SKM-1 treated with dmso at 0.1 percent for 144 hours (cell line): ENCODE measurements around the gene KAT8.
"Not testable (repeated sequence)": the region's sequence is repeated elsewhere in the genome, so short reads cannot be mapped to it uniquely, and the experiment has no call there.

Experiments used
- DNase-seq: peaks from one replicate; lab custom pipeline; 2025; ENCODE audit not compliant: unreplicated experiment; lab: John Stamatoyannopoulos, UW

Gene KAT8

DNA sequence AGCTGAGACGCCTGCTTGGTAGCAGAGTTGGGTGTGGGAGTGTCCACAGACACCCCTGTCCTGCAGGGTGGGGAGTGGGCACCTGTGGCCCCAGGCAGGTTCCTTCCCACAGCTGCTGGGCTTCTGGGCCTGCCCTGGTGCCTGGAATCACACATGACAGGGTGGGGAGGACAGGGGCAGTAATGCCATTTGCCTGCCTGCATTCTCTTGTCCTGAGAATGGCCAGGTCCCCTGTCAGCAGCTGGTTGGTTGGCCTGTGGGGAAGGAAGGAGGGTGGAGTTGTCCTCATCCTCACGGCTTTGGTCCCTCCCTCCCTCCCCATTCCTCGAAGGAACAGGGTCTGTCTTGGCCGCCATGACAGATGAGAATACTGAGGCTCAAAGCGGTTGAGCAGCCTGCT is 33.9 kb upstream of the KAT8 start:
- no peak for DNase-seq

DNA sequence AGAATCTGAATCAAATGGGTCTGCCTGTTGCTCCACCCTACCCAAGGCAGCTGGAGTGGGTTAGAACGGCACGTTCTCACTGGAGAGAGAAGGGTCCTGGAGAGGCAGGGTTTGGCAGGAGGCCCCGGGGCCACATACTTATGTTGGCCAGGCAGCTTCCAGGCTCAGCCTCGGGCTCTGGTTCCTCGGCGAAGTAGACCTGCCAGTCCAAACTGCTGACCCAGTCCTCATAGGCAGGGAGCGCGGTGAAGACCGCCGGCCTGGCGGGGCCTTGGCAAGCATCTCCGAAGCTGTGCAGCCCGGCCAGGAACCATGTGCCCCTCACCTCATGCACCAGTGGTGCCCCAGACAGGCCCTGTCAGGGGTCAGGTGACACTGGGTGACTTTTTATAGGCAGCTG is 33.5 kb upstream of the KAT8 start:
- no peak for DNase-seq

DNA sequence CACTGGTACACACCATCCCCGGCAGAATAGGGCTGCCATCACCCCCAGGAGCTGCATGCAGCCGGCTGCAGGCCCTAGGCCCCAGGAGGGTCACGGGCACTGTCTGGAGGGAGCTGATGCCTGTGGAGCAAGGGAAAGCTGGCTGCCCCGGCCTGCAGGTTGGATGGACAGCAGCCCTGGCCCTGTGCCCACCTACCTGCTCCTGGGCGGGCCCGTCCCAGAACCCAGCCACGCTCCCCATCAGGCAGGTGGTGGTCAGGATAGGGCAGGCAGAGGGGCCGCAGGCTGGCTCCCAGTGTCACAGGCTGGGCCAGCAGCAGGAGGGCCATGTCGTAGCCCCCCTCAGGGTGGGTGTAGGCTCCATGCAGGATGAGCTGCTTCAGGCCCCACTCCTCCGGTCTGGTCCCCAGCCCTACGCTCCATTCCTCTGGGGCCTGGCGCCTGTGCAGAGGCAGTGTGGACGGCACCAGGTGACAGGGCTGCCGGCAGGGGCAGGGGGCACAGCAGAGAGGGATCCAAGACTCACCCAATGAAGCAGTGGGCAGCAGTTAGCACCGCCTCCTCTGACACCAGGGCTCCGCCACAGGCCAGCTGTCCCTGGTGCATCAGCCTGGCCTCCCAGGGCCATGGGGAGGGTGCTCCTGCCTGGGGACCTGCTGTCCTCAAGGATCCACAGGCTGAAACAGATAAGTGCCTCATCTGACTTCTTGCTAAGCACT is 32.7 kb upstream of the KAT8 start:
- peak; percentile 64 for DNase-seq

DNA sequence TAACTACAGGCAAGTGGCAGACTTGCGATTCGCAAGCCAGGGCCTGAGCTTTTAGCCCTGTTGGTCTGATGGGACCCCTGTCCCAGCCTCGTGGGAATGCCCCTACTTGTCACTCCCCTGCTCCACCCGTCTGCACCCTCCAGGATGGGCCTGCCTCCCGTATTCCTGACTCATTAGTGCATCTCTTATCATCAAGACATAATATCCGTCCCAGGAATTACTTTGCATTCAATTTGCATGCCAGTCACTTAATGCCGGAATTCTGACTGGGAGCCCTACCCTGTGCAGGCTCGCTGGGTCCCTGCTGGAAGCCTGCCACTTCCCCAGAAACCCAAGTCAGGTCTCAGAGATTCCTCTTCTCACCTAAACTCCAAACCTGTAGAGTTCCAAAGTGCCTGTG is 32.1 kb upstream of the KAT8 start:
- no peak for DNase-seq

DNA sequence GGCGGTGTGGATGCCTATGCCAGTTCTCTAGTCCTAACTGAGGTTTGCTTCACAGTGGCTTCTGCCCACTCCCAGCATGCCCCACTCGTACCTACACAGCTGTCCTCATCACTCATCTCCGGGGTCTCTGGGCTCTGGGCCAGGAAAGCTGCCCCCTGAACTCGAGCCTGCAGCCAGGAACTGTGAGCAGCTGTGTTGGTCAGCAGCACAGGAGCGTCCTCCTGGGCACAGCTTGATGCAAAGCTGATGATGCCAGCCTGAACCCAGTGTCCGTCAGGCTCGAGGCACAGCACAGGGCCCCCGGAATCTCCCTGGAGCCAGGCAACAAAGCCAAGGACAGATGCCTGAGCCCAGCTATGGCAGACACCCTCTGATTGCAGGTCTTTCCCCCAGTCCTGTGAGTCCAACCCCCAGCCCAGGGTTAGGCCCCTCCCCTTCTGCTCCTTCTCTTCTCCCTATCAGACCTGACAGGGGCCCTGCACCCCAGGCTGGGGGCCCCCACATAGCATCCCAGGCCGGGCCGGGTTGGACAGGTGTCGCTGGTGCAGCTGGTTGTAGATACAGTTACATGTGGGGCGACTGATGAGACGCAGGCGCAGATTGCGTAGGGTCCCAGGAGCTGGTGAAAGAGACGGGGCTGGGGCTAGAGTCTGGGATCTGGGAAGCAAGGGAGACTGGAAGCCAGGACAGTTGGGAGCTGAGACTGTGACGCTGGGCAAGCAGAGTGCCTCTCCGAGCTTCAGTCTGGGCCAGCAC is 31.4 kb upstream of the KAT8 start:
- DNase-seq: no peak

DNA sequence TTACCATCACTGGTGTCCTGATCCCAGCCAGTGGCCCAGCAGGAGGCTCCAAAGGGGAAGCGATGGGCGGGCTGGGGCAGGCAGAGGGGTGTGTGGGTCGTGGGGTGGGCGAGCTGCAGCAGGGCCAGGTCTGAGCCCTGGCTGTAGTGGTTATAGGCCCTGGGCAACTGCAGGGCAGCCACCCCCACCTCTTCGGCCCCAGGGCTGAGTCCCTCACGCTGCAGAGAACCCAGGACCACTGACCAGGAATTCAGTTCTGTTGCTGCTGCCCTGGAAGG is 30.9 kb upstream of the KAT8 start:
- DNase-seq: no peak

DNA sequence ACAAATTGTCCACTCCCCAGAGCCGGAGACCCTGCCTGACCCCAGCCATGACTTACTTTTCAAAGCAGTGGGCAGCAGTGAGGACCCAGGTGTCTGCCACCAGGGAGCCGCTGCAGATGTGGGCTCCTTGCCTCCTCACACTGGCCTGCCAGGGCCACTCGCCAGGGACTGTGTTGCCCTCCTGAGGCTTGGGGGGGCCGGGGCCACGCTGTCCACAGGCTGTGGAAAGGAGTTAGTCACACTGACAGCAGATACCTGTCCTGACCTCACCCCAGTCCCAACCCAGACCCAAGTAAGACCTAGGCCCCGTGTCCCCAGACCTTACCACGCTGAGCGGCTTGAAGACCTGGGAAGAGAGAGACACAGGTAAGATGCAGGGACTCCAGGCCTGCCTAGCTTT is 30.0 kb upstream of the KAT8 start:
- no peak for DNase-seq

DNA sequence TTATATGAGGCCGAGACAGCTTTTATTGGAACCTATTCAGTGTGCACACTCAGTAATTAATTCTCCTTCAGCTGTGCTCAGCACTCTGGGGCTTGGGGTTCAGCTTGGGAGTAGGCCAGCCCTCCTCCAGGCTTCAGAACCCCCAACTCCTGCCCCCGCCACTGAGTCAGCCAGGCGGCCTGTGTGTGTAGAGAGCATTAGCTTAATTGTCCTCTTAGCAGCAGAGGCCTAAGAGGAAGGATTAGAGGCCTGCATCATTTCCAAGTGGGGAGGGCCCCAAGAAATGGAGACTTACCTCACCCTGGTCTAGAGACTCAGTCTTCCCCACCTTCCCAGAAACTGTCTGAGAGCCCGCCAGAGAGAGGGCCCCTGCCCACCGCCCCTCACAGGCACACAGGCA is 29.5 kb upstream of the KAT8 start:
- no peak for DNase-seq

DNA sequence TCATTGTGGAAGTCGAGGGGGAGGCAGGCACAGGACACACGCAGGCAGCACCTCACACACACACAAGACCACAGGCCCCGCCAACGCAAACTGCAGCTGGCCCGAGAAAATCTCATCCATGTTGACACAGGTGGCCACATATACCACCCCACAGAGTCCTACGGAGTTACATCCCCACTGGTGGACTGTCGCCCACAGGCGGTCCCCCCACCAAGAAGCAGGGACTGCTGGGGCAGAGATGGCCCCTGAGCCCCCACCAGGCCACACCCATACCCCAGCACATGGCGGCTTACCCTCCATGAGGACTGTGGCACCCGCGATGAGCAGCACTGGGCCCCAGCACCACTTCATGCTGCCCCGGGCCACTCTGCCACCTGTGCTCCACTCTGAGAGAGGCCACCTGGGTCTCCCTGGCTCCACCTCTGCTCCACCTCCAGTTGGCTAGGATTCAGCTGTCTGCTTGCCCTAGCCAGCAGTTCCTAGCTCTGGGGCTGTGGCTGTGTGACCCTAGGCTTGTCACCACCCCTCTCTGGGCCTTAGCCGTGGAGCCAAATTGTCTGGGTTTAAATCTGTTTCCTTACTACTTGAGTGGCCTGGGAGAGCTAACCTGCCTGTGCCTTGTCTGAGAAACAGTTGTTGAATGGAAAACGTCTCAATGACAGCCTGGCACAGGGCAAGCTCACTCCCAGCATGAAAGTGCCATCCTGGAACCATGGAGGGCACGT is 28.8 kb upstream of the KAT8 start, which contains the start of gene PRSS53:
Gene PRSS53, minus strand, starts transcription at position 485 of the 725 bp plus-strand sequence. Its CDS starts 134 bp downstream, at position 351.
- DNase-seq: no peak

DNA sequence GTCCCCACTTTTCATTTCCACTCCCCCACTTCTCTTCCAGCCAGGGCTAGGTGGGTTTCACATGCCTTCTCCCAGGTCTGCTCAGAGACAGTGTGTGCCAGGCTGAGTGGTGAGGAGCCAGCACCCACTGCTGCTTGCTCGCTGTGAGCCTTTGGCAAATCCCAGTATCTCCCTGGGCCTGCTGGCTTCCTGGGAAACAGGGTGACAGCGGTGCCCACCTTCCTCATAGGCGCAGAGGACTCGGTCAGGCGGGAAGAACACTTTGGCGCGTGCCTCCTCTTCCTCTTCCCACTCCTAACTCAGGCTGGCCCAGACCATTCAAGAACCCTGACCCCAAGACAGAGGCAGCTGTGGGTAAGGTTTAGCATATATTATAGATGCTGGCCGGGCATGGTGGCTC is 28.3 kb upstream of the KAT8 start:
- no peak for DNase-seq

DNA sequence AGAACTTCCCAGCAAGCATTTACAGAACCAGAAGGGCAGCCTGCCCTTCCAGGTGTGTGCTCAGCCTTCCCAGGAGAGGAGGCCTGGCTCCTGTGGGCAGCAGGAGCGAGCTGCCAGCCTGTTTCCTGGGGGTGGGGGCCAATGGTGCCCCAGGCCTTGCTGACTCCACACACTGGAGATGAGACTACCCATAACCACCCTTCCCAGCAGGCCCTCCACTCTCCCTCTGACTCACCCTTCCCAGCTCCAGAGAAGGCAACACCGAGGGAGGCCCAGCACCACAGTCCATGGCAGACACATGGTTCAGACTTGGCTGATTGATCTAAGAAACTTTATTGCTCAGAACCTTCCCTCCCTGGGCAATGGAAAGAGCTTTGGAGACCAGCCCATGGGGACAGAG is 26.9 kb upstream of the KAT8 start:
- DNase-seq: no peak

DNA sequence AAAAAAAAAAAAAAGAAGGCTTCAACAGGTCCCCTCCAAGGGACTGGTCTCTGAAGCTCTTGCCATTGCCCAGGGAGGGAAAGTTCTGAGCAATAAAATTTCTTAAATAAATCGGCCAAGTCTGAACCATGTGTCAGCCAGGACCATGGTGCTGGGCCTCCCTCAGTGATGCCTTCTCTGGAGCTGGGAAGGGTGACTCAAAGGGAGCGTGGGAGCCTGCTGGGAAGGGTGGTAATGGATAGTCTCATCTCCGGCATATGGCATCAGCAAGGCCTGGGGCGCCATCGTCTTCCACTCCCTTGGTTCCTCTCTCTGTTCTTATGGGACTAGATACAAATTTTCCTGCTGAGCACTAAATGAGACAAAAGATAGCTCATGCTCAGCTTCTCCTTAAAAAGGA is 25.1 kb upstream of the KAT8 start:
- DNase-seq: no peak

DNA sequence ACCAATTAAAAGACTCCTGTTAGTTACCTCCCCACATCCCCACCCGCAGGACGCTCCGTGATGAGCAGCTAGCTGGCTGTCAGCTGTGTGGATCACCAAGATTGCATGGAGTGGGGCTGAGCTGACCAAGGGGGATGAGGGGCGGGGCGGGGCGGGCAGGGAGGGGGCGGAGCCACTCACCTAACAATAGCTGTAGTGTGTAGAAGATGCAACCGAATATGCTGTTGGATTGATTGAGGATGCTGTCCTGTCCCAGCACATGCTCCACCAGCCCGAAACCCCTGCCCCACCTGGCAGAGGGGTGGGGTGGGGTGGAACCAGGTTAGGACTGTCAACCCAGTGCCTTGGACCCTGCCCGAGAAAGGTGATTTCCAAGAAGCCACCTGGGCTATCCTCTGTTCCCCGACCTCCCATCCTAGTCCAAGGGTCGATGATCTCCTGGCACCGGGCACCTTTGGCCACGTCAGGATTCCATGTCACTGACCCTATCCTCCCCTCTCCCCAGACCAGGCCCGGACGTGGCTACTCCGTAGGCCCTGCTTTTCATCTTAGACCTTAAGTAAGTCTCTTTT is 24.2 kb upstream of the KAT8 start:
- DNase-seq: no peak

DNA sequence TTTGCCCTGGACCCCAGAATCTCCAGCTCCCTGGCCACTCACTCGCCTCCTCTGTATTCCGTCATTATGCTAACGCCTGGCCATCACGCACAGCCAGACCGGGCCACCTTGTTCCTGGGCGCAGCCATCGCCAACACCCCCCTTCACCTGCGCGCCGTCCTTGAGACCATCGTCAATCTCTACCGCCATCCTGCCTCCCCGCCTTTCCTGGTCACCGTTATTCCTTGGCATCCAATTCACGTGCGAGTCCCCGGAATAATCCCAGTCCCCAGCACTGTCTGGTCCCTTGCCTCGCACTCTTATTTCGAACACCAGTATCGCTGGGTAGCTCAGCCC is 23.4 kb upstream of the KAT8 start:
- no peak for DNase-seq

DNA sequence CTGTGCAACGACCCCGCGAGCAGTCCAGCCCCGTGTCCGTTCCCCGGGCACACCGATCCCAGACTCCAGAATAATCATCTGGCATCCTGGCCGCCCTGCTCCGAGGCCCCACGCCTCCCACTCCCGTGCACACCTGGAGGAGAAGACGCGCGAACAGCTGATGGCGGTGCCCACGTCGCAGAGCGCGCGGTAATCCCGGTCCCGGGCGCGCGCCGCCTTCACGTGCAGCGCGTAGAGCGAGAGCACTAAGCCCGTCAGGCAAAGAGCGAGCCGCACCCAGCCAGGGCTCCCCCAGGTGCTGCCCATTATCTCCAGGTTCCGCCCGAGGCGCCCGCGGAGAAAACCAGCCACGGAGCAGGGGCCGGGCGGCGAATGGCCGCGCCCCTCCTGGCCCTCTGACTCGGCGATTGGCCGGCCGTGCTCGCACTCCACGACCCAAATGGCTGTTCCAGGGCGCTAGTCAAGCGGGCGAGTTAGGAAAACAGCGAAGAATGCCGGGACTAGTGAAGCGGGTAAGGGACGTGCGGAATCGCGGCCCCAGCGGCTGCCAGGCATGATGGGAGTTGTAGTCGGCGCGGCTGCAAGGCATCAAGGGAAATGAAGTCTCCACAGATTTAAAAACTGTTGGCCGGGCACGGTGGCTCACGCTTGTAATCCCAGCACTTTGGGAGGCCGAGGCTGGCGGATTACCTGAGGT is 22.9 kb upstream of the KAT8 start, which contains the start of gene VKORC1:
Gene VKORC1, minus strand, starts transcription at position 374 of the 697 bp plus-strand sequence. Its CDS starts 68 bp downstream, at position 306.
- DNase-seq: peak; percentile 97

DNA sequence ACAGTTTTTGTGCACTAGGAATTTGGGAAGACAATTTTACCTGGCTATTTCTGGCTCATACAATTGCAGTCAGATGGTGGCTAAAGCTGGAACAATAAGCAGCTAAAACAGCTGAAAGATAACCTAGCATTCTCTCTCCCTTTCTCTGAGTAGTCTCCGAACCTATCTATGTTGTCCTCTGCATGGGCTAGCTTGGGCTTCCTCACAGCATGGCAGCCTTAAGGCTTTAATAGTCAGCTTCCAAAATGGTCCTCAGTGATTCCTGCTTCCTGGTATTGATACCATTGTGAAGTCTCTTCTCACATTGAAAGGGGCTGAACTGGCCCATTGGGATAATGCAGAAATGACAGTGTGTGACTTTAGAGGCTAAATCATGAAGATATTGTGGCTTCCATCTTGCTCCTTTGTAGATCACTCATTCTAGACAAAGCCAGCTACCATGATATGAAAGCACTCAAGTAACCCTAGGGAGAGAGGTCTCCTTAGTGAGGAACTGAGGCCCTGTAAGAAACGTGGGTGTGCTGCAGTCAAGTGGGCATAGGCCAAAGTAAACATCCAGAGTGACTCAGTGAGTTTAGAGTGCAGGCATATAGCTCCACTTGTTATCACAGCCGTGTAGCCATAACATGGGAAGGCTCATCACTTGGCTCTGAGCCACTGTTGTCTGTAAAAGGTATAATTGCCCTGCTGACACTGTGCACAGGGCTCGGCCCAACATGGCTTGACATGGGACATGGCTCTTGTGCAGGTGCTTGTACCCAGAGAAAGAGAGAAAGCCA is 17.4 kb upstream of the KAT8 start:
- no peak for DNase-seq

DNA sequence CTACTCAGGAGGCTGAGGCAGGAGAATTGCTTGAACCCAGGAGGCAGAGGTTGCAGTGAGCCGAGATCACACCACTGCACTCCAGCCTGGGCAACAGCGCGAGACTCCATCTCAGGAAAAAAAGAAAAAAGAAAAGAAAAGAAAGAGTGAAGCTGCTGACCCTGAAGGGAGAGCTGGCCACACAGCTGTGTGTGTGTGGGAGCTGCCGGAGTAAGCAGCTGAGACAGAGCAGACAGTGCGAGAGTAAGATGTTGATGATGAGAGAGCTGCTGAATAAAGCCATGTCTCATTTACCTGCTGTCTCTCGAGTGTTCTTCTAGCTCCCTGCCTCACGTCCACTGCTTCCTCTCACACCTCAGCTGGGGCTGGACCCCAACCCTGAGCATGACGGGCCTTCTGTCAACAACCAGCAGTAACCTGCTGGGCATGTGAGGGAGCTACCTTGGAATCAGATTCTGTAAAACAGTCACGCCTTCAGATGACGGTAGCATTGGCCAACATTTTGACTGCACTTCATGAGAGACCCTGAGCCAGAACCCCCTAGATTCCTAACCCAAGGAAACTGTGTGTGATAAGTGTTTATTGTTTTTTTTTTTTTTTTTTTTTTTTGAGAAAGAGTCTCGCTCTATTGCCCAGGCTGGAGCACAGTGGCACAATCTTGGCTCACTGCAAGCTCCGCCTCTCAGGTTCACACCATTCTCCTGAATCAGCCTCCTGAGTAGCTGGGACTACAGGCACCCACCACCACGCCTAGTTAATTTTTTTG is 16.4 kb upstream of the KAT8 start:
- not testable (repeated sequence) for DNase-seq

DNA sequence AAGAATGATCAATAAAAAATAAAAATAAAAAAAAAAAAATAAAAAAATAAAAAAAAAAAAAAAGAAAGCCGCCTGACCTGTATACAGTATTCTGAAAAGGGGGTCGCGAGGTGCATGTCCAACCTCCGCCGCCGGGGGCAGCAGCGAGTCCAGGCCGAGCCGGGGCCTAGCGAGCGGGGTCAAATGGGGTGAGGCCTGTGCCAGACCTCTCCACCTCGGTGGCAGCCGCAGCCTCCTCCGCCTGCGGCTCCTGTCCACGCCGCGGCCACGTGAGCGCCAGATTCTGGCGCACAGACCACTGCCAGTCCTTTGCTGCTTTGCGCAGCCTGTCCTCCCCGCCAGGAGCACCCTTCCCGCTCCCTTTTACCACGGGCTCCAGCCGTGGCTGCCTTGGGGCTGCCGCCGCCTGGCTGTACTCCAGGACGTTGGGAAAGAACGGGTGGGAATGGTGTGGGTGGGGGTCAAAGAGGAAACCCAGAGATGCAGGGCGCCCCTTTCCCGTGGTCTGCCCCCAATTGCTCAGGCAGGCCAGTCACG is 11.7 kb upstream of the KAT8 start:
- peak; percentile 88 for DNase-seq
